Hippocampal formation (tissue), 2 donors: ENCODE results near the gene OPRM1.

Source experiments
- DNase-seq, 2 donors: peaks; one replicate each; lab custom pipeline; 2025; lab: John Stamatoyannopoulos, UW

OPRM1 gene

DNA sequence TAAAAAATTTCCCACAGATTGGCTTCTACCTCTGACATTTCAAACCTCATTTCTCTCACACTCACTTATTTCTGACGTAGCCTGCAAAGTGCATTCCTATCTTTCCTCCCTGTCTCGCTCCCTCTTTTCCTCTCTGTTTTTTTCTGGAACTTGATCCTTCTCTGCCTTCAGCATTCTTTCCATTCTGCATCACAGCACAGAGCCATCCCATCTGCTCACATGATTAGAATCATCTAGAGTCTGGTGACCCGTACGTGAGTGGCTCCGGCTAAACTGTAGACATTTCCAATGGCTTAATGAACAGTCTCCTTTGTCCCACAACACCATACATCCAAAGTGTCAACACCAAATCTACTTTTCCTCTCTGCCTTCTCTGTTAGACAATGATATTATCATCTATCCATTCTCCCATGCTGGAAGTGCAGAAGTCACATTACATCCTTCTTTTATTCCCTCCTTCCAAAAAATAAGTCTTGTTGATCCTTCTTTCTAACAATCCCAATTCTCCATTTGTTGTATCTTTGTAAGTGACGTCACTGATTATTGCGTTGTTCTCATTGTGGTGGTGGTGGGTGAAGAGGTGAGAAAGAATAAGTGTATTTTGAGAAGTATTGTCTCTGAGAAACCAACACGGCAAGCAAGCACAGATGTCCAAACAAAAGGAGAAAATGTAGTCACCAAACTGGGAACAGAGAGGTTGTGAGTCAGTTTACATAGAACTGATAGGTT, 41.6 kb downstream of the OPRM1 start:
- DNase-seq = no peak

DNA sequence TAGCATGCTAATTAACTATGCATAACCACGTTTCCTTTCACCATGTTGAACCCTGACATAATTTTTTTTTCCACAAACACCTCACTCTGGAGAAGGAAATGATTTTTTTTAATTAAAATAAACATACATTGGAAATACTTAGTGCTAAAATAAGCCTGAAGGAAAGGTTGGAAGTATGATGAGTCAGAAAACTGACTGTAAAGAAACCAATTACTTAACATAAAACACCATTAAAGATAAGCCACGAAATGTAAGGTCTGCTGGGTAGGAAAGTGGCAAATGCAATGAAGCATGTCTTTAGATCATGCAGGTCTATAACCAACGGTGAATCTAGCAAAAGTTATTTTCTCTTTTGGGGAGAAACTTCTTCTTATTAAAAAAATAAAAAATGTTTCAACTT, 47.5 kb downstream of the OPRM1 start:
- no peak for DNase-seq

DNA sequence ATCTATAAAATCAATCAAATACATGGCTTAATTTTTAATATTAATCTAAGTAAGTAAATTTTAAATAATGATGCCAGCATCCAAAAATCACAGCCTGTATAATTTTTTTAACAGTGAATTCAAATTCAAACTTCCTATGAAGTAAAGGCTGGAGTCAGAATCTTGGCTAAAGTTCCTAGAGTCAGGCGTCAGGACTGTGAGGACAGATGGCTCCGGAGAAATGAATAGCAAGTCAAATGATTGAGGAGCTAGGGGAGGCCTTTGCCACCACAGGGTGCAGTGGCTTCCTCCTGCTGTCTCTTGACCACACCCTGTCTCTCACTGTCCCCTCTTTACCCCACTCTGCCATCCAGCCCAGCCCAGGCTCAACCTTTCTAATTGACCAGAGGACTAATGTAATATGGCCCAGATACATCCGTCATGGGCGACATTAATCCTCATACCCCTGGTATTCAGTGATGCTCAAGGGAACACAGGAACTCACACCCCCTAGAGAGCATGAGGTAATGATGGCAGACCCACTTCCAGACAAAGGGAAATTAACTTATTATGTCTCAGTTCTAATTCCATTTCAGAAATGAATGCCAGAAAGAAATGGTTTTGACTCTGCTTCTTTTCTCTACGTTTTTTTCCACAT, 53.4 kb downstream of the OPRM1 start:
- DNase-seq = no peak

DNA sequence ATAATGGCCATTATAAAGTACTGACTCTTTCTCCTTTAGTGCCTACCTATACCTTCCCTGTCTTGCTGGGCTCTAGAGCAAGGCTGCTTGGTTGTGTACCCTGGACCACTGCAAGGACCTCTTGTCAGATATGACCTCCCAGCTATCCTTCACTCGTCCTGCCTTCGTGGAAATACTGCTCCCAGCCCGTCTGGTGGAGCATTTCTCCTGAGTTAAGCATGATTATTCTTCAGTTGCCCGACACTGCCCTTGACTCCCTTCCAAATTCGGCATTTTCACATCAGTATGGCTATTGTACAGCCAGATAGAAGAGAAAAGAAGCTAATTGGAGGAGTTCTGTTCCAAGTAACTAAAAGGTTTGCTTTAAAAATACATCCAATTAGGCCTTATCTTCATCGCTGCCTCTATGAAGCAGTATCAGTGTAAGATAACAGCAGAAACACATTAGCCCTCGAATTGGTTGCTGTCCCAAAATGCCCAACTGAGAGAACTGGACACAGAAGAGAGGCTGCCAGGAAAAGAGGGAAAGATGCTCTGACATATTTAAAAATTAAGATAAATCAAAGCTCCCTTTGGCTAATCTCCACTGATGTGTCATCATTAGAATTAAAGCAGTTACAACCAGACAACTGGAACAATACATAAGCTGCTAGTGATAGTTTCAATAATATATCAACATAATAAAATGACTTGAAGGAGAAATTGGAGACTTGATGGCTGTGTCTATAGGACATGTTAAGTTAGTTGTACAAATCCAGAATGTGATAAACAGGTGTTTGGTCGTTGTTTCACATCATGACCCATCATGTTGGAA, 54.4 kb downstream of the OPRM1 start:
- no peak for DNase-seq

DNA sequence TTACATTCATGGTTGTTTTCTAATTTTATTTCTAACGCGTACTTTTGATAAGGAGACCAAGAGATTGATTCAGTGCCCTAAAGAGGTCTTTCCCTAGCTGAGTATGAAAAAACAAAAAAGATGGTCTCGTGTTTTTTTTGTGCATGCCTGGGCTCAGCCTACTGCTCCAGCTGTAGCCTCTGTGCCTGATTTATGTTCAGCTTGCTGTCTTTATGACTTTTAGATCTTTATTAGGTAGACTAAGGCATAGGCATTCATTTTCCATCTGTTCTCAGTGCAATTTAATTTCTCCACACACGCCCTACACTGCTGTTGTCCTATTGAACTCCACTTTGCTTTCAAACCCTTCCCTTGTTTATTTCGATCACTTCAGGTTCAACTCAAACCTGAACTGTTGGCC, 56.5 kb downstream of the OPRM1 start:
- DNase-seq = no peak

DNA sequence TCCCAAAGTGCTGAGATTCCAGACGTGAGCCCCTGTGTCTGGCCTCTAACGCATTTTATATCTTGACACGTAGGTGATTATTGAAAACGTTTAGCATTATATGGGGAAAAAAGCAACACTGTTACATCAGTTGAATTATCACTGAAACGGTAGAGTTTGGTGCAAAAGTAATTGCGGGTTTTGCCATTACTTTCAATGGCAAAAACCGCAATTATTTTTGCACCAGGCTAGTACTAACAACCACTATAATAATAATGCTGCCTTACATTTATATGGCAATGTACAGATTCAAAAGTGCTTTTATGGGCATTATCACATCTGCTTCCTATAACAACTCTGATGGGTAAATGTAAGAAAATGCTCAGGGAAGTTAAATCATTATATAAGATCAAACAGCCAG, 57.3 kb downstream of the OPRM1 start:
- no peak for DNase-seq

DNA sequence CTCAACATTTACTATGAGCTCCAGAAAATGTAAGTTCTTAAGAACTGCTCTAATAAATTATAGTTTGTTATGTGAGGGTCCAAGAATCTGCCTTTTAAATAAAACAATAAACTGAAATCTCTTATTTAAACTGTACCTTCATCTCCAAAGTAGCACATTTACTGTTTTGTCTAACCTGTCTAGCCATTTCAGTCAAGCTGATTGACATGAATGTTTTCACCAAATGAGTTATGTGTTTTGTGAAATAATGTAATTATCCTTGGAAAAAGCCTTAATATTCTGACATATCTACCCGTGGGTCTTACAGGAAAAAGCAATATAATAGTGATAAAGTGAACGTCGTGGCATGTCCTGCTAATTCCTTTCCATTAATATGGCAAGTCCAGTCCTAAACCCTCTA, 57.8 kb downstream of the OPRM1 start:
- no peak for DNase-seq

DNA sequence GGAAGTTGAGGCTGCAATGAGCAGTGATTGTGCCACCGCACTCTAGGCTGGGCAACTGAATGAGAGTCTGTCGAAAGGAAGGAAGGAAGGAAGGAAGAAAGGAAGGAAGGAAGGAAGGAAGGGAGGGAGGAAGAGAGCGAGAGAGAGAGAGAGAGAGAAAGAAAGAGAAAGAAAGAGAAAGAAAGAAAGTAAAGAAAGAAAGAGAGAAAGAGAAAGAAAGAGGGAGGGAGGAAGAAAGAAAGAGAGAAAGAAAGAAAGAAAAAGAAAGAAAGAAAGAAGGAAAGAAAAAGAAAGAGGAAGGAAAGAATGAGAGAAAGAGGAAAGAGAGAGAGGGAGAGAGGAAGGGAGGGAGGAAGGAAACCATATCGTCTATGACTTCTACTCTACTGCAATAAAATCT, 60.2 kb downstream of the OPRM1 start:
- DNase-seq = no peak

DNA sequence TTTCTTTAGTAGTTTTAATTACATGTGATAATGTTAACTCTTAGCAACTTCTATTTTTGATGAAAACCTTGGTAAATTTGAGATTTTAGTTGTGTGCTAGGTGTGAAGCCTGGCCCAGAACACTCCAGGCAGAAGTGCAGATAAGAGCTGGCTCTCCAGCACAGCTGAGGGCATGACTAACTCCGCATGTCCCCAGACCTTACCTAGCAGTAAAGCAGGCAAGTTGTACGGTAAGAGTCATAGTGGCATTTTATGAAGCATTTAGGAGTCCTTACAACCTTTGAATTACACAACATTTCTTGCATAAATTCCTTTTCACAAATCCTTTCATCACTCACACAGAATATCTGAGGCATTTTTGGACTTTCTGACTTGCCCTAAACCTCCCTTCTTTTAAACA, 67.2 kb downstream of the OPRM1 start:
- DNase-seq = no peak

DNA sequence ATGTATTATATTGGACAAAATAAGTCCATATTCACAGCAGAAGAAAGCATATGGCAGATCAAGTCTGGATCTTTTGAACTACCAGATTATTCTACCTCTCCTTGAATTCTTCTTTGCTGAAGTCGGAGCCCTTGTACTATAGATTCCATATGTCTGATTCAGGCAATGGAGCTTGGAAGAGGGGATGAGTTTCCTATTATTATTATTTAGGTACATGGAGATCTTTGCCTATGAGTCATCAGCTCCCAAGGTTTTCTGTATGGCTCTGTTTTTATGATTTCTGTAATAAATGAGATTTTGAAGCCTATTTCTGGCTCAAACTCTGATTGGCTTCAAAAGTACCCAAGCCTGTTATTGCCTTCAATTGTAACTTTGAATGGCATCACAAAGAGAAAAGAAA, 72.0 kb downstream of the OPRM1 start:
- DNase-seq = no peak

DNA sequence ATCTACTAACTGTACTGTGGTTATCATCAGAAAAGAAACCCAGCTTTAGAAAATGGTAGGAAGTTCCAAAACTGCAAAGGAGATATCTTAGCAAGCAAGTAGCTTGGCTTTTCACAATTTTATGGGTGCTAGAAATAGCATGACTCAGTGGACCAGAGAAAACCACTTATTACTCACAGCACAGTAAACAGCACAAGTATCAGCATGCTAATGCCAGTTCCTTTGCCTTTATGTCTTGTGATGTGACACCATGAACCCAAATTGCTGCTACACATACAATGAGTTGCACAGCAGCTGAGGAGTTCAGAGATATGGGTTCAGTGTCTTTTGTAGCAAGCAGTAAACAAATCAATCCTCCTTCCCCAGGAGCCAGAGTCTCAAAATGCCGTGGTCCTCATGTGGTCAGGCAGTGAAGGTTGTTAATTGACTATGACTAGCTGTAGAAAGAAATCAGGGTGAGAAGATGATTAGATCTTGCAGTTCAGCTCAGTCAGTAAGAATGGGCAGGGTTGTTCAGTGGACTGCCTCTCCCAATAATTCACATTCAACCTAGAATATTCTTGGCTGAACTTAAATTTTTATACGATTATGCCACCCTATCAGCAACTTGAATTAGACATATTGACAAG, 73.3 kb downstream of the OPRM1 start:
- DNase-seq = no peak

DNA sequence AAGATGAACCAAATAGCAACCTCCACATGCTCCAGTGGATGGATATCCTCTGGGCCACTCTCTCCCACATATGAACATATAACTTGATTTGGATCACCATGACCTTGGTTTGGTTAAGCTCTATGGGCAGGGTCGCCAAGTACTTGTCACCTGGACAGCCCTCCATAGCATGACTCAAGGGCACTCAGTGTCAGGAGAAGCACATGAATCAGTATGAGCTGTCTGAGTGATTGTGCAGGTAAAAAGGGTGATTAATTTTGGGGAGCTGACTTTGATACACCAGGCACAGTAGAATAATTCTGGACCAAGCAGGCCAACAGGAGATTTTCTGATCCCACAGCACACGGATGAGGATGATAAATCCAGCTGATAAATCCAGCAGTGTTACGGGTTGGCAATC, 74.4 kb downstream of the OPRM1 start:
- no peak for DNase-seq

DNA sequence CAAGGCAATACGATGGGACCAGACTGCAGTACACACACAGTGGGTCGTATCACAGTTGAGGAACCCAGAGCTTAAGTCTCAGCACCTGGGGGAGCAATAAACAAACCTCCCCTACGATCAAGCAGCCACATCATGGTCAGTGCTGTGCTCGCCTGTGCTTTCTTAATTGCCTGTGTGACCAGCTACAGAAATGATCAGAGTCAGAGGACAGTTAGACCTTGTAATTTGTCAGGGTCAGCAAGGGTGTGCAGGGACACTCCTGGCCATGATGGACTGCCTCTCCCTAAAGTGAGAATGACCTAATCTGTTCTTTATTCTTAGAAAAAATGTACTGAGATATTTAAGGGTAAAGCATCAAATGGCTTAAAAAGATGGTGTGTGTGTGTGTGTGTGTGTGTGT, 78.4 kb downstream of the OPRM1 start:
- no peak for DNase-seq

DNA sequence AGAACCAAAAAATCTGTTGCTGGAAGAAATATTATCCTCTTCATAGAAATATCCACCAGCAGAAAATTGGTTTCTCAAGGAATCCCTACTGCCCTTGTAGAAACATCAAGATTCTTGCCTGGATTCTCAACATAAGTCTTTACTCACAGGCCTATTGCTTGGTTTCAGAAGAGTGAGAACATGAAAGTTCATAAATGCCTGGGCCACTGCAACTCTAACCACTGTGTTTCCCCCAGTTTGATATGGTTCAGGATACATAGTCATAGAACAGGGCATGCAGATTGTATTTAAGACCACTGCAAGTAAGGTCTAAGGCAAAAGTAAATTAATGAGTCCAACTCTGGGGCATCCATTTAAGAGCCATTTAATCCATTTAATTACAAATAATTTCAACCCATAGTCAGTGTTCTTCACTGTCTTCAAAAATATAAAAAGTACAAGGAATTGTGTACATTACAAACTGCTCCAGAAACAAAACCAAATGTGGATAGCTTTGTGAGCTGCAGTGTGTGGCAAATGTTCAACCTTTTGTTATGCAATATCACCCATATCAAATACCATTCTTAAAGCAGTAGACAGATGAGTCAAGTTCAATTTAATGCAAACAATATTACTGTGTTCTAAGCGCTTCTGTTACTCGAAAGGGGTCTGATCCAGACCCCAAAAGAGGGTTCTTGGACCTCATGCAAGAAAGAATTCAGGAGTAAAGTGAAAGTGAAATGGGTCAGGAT, 83.3 kb downstream of the OPRM1 start:
- DNase-seq = no peak

DNA sequence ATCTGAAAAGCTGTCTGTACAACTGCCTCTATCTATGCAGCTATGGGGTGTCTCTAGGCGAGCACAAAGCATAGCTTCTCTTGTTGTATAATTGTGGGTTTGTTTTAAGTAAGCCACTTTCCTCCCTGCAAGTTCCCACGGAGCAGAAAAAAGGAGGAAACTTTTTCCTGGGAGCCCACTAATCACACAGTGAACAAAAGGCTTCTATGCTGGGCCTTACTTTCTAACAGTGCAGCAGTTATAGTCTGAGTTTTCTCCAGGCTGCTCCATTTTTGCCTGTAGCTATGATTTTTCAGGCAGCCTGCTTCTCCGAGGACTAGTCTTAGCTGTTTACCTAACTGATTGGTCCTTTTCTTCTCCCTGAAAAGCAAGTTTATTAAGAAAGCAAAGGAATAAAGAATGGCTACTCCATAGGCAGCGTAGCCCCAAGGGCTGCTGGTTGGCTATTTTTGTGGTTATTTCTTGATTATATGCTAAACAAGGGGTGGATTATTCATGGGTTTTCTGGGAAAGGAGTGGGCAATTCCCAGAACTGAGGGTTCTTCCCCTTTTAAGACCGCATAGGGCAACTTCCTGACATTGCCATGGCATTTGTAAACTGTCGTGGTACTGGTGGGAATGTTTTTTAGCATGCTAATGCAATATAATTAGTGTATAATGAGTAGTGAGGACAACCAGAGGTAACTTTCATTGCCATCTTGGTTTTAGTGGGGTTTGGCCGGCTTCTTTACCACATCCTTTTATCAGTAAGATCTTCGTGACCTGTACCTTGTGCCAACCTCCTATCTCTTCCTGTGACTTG, 84.3 kb downstream of the OPRM1 start:
- no peak for DNase-seq

DNA sequence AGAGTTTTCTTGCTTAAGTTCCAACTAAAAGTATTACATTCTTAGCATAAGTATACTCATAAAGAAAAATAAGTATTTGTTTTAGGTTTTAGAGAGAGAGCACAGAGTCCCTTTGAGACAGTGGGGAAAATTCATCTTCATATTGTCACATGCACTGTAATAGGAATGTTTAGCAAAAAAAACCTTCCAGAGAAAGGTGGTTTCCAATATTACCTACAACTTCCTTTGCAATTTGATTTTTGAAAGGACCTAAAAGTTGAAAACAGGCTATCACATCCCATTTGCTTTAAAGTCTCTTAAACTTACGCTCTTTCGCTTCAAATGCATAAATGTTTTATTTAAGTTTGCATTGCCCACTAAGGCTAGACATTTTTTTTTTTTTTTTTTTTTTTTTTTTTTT, 86.4 kb downstream of the OPRM1 start:
- DNase-seq = no peak

DNA sequence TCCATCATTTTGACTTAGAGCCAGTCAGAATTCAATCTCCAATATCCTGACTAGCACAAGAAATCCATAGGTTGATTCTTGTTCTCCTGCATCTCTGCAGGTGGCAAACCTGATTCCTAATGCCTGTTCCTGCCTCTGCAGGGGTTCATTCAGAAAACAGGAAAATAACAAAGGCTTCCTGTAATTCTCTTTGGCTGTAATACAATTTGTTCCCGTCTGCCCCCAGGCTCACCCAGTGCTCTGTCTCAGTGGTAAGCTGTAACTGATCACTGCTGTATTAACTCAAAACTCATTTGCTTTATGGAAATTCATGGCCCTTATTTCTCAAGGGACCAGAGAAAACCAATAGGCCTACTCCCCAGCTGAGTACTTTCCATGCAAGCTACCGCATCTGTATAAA, 88.6 kb downstream of the OPRM1 start:
- no peak for DNase-seq

DNA sequence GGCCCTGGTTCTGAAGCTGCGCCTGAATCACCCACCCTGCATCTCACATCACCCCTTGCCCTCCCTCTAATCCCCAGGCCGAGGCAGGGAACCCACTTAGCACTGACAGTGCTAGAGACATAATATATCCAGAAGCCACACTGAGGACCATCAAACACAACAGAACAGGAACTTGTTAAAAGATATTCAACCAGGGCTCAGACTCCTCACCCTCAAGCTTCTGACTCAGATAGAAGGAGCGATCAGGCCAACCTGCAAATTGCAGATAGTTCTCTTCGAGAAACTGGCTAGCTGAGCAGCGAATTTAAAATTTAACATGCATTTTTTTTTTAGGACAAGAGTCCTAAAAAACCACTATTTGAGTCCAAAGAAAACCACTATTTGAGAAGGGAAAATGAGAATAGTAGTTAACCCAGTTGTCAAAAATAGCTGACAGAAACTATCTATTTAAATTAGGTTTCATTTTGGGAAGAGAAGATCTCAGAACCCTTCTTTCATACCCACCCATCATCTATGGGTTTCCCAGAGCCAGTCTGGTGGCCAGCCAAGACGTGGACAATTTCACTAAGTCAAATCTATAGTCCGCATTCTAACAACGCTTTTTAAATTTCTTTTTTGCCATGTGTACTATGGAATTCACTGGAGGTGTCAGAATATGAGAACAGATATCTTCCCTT, 95.6 kb downstream of the OPRM1 start:
- no peak for DNase-seq

DNA sequence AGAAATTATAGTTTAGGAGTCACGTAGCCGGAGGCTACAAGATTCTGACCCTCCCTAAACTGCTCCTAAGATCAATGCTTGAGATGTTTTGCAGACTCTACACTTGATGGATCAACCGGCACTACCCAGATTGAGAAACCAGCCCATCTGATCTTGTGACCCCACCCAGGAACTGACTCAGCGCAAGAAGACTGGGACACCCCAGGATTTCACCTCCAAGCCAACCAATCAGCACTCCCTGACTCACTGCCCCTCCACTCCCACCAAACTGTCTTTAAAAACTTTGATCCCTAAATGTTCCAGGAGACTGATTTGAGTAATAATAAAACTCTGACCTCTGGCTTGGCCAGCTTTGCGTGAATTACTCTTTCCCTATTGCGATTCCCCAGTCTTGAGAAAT, 99.8 kb downstream of the OPRM1 start:
- DNase-seq = no peak

DNA sequence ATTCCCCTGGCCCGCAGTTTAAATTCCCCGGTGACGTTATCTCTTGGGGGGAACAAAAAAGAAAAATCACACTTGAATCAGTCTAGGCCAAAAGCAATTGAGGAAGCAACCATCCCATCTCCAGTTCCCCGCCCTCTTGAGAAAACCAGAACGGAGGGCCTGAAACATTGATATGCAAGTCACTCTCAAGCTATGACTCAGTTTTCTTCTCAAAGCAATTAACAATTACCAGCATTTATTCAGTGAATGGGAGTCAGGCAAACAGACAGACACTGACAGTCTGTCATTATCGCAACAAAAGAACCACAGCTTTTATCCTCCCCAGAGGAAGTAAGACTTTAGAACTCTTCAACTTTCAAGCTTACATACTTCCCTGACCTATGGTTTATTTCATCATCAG, 100.9 kb downstream of the OPRM1 start:
- no peak for DNase-seq

DNA sequence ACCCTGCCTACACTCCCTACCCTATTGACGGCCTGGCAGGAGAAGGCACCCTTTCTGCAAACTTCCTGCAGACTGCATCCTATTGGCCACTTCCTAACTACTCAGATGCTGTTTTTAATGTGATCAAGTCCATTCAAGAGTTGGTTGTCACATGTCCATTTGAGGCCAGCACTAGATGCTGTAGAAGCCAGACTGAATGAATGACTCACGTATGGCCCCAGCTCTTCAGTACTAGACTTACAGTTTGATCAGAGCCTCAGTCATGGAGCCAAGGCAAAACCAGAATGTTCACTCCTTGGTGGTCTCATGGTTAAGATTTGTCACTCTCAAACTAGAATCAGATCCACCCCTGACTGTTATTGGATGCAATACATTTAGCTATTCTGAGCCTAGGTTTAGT, 101.7 kb downstream of the OPRM1 start:
- DNase-seq = no peak
